AG08396 (cell line): Measurements from ENCODE around the gene CHST15.

Experiments
- DNase-seq: peaks from one replicate; pipeline ENCODE4 v3.0.0; 2012; ENCODE audit warnings: low spot score, mixed read lengths

The CHST15 gene

GRCh38 chr10:123998197-123999141 lies 94.9 kb downstream of the CHST15 start:
- no peak for DNase-seq

- peak; percentile 86 for DNase-seq
Observed at GRCh38 chr10:123997486-123998196, 95.8 kb downstream of the CHST15 start.

- no peak for DNase-seq
Observed at GRCh38 chr10:123997013-123997412, 96.4 kb downstream of the CHST15 start.

- DNase-seq: no peak
Observed at GRCh38 chr10:123996302-123996701, 97.1 kb downstream of the CHST15 start.

- peak; percentile 88 for DNase-seq
Observed at GRCh38 chr10:123995461-123996131, 97.8 kb downstream of the CHST15 start.

GRCh38 chr10:123995082-123995460 lies 98.3 kb downstream of the CHST15 start:
- peak; percentile 43 for DNase-seq

- DNase-seq: peak; percentile 96
Observed at GRCh38 chr10:123994417-123995081, 98.8 kb downstream of the CHST15 start.

GRCh38 chr10:123993534-123994416 lies 99.6 kb downstream of the CHST15 start:
- no peak for DNase-seq

GRCh38 chr10:123991611-123992570 lies 101.5 kb downstream of the CHST15 start:
- DNase-seq: no peak

- no peak for DNase-seq
Observed at GRCh38 chr10:123990889-123991288, 102.5 kb downstream of the CHST15 start.

GRCh38 chr10:123988694-123989093 lies 104.7 kb downstream of the CHST15 start:
- DNase-seq: no peak

- no peak for DNase-seq
Observed at GRCh38 chr10:123986736-123987135, 106.7 kb downstream of the CHST15 start.

GRCh38 chr10:123974406-123974805 lies 119.0 kb downstream of the CHST15 start:
- DNase-seq: no peak

- no peak for DNase-seq
Observed at GRCh38 chr10:123972481-123973401, 120.7 kb downstream of the CHST15 start.

GRCh38 chr10:123970927-123971286 lies 122.5 kb downstream of the CHST15 start:
- DNase-seq: no peak

- DNase-seq: no peak
Observed at GRCh38 chr10:123970207-123970926, 123.0 kb downstream of the CHST15 start.

GRCh38 chr10:123967626-123968243 lies 125.7 kb downstream of the CHST15 start:
- DNase-seq: peak; percentile 89

GRCh38 chr10:123966896-123967231 lies 126.5 kb downstream of the CHST15 start:
- no peak for DNase-seq
